Measurements from ENCODE around the gene COA7. TPM values are rescaled to one million over a fixed set of nuclear protein-coding genes. Genes with fewer than 3 reads are reported as not detected.

Gene COA7
- total RNA-seq, 1 donor from 2014 or later = 9.8 TPM

DNA sequence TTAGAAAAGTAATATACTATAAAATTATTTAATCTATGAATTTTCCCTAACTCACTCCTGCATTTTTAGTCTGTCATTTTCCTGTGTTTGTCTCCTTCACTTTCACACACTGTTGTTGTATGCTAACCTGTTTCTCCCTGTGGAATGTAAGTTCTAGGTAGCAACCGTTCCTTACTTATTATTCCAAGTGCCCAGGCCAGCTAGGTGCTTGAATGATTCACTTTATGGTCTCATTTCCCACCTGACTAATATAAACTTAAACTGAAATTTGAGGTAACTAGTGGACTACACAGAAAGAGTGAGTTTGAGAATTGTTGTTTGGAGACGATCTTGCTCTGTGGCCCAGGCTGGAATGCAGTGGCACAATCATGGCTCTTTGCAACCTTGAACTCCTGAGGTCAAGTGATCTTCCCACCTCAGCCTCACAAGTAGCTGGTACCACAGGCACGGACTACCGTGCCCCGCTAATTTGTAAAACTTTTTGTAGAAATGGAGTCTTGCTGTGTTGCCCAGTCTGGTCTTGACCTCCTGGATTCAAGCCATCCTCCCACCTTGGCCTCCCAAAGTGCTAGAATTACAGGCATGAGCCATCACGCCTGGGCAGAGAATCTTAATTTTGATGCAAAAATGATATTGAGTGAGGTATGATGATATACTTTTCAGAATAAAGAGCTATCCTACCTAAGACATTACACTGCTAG is 30.0 kb upstream of the COA7 start:
- H3K27ac ChIP-seq = no peak overlapping the region
- H3K4me3 ChIP-seq = no peak overlapping the region
- no peak for DNase-seq (ENCODE audit: extremely low spot score in 2 of 2)
- H3K36me3 ChIP-seq = no peaks in the 10 kb centered on the region
- no peaks in the 10 kb centered on the region for H3K27me3 ChIP-seq
- TF ChIP-seq POLR2A (IDR thresholded peaks at IDR 0.05) = no peak
- TF ChIP-seq POLR2AphosphoS5 (IDR thresholded peaks at IDR 0.05; ENCODE audit: insufficient read depth in 1 of 2, low read depth in 1 of 2) = no peak
- TF ChIP-seq, protein P1, sequence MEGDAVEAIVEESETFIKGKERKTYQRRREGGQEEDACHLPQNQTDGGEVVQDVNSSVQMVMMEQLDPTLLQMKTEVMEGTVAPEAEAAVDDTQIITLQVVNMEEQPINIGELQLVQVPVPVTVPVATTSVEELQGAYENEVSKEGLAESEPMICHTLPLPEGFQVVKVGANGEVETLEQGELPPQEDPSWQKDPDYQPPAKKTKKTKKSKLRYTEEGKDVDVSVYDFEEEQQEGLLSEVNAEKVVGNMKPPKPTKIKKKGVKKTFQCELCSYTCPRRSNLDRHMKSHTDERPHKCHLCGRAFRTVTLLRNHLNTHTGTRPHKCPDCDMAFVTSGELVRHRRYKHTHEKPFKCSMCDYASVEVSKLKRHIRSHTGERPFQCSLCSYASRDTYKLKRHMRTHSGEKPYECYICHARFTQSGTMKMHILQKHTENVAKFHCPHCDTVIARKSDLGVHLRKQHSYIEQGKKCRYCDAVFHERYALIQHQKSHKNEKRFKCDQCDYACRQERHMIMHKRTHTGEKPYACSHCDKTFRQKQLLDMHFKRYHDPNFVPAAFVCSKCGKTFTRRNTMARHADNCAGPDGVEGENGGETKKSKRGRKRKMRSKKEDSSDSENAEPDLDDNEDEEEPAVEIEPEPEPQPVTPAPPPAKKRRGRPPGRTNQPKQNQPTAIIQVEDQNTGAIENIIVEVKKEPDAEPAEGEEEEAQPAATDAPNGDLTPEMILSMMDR (IDR thresholded peaks at IDR 0.05) = no peak
- H3K9me3 ChIP-seq = no peaks in the 10 kb centered on the region
- peaks cover 33% of the 10 kb centered on the region for H3K4me1 ChIP-seq
- intact Hi-C loops (cut with DNase I) = no loop called here

DNA sequence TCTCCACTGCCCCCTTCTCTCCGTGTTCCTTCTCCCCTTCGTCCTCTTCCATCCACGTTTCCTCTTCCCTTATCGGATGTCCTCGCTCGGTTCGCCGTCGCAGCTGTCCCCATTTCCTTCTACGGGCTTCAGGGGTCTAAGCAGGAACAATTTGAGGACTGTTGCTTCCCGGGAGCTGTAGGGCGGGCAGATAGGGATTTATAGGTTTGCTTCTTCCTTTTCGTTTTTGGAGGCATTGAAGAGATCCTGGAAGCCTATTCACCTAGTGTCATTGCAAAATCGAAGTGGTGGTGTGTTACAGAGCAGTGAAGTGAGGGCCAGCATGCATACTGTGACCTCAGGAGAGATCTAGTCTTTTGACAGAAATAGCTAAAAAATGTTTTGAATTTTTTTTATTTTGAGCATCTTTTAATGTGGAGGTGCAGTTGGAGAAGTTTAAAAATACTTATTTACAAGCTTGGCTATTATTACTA is 29.0 kb upstream of the COA7 start:
- H3K27me3 ChIP-seq = no peaks in the 10 kb centered on the region
- intact Hi-C loops (cut with DNase I) = no loop called here
- peak overlapping the region; percentile 88 for H3K27ac ChIP-seq

DNA sequence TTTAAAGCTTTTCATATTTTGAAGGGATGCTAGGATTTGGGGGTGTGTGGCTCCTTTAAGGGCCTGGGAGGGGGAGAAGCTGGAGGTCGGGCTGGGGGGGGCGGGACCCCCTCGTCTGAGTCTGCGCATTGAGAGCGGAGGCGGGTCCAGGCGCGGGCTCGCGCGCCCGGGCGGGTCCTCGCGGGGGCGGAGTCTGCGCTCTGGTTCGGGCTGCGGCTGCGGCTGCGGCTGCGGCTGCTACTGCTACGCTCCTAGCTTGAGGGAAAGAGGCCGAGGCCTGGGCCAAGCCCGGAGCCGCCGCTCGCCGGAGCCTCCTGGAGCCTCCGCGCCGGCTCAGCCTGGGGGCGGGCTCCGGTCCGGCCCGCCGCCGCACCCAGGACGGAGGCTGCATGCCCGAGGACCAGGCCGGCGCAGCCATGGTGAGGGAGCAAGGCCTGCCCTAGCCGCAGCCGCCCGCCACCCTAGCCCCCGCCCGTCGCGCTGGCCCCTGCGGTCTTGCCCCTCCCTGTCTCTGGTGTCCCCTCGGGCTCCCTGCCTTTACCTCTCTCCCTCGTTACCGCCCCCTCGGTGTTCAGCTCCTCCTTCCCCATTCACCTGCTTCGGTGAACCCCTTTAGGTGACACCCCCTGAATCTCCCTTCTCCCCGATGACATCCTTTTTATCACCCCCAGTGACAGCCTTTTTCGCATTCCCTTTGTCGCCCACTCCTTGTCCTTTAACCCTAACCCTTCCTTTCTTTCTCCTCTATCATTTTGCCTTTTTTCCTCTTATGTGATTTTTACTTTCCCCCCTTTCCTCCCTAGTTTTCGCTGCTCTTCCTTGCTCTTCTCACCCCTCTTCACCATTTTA is 28.3 kb upstream of the COA7 start, which contains the start of gene ZYG11B:
ZYG11B (plus strand) TSS at position 189 of the 849 bp plus-strand sequence; CDS start at position 390, 201 bp downstream.
- no peaks in the 10 kb centered on the region for H3K36me3 ChIP-seq
- peak within 1 kb of the TSS; percentile 87 to 92 for H3K4me3 ChIP-seq
- H3K4me1 ChIP-seq = peaks cover 33% of the 10 kb centered on the region
- TF ChIP-seq, protein P1 (IDR thresholded peaks at IDR 0.05) = no peak
- peak in 1 of 2 donors; percentile 24 for TF ChIP-seq POLR2AphosphoS5 (IDR thresholded peaks at IDR 0.05; ENCODE audit: insufficient read depth in 1 of 2, low read depth in 1 of 2)
- TF ChIP-seq POLR2A (IDR thresholded peaks at IDR 0.05) = peak in 1 of 2 donors; percentile 67
- peak within 1 kb of the TSS; percentile 88 for H3K27ac ChIP-seq
- no peaks in the 10 kb centered on the region for H3K27me3 ChIP-seq
- no peaks in the 10 kb centered on the region for H3K9me3 ChIP-seq
- DNase-seq (ENCODE audit: extremely low spot score in 2 of 2) = peak; percentile 90 to 97
- intact Hi-C loops (cut with DNase I) = no loop called here

More for the DNA sequence above, 29.0 kb upstream of the COA7 start:
- Histone ChIP-seq H3K4me1 (peaks cover 33% of the 10 kb centered on the region), H3K36me3 (no peaks in the 10 kb centered on the region), H3K9me3 (no peaks in the 10 kb centered on the region), H3K4me3 (peak overlapping the region; percentile 87 to 92)
- TF ChIP-seq, protein P1 (IDR thresholded peaks at IDR 0.05) = no peak
- TF ChIP-seq POLR2A (IDR thresholded peaks at IDR 0.05) (no peak), POLR2AphosphoS5 (IDR thresholded peaks at IDR 0.05; ENCODE audit: insufficient read depth in 1 of 2, low read depth in 1 of 2) (no peak)
- DNase-seq (ENCODE audit: extremely low spot score in 2 of 2) = no peak

DNA sequence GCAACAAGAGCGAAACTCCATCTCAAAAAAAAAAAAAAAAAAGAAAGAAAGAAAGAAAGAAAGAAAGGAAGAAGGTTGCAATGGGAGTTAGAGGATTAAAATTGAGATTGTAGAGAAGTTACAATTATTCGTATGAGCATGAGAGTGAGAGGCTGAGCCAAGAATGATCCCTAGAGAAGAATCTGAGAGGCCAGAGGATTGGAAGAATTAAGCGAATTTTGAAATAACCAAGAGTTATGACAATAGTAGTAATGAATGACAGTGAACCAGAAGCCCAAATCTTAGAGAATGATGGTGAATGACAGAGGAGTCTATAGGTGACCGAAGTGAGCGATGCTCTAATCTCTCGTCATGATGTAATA is 27.7 kb upstream of the COA7 start:
- Histone ChIP-seq H3K36me3 (no peaks in the 10 kb centered on the region), H3K4me3 (peak overlapping the region; percentile 87 to 92), H3K9me3 (no peaks in the 10 kb centered on the region), H3K27ac (peak overlapping the region; percentile 88), H3K4me1 (peaks cover 33% of the 10 kb centered on the region), H3K27me3 (no peaks in the 10 kb centered on the region)
- no peak for TF ChIP-seq POLR2A (IDR thresholded peaks at IDR 0.05)
- TF ChIP-seq, protein P1 (IDR thresholded peaks at IDR 0.05) = no peak
- no peak for TF ChIP-seq POLR2AphosphoS5 (IDR thresholded peaks at IDR 0.05; ENCODE audit: insufficient read depth in 1 of 2, low read depth in 1 of 2)
- no peak for DNase-seq (ENCODE audit: extremely low spot score in 2 of 2)
- intact Hi-C loops (cut with DNase I) = no loop called here

Measured in vagina (tissue), 2 donors.